Esophagus muscularis mucosa (tissue), 4 donors: ENCODE results near the gene XPC. TPM values are rescaled to one million over a fixed set of nuclear protein-coding genes. Genes with fewer than 3 reads are reported as not detected.
A peak's percentile ranks its signal among the peaks of the same experiment; 100 is the strongest.

Source experiments
- DNase-seq: peaks from one replicate; pipeline ENCODE4 v3.0.0-alpha.2; 2017; ENCODE audit errors: extremely low spot score
- H3K27ac ChIP-seq, 4 donors: fragments of 200-600 bp; sonication (generic); replicated peaks in 1 of 4; 1 replicate in 3 of 4; 2 replicates in 1 of 4; pipeline ENCODE4 v1.5.1; 2016 to 2019; ENCODE audit warnings: mild to moderate bottlenecking in 1 of 4
- H3K27me3 ChIP-seq, 4 donors: fragments of 200-600 bp; sonication (generic); one replicate each; pipeline versions ENCODE4 v1.5.1 to v1.6.0; 2016 to 2019
- H3K36me3 ChIP-seq, 4 donors: fragments of 200-600 bp; sonication (generic); one replicate each; pipeline ENCODE4 v1.5.1; 2016 to 2019
- H3K4me1 ChIP-seq, 4 donors: fragments of 200-600 bp; sonication (generic); one replicate each; pipeline ENCODE4 v1.5.1; 2016 to 2019
- H3K4me3 ChIP-seq, 4 donors: fragments of 200-600 bp; sonication (generic); 1 replicate in 2 of 4; 2 replicates in 2 of 4; pipeline ENCODE4 v1.5.1; 2016 to 2019; ENCODE audit warnings: mild to moderate bottlenecking in 4 of 4, moderate library complexity in 1 of 4
- H3K9me3 ChIP-seq, 4 donors: fragments of 200-600 bp; sonication (generic); 1 replicate in 3 of 4; 2 replicates in 1 of 4; pipeline ENCODE4 v1.5.1; 2016 to 2019
- EP300 ChIP-seq: sonication (generic); formaldehyde crosslinking; IDR thresholded peaks from one replicate; pipeline ENCODE4 v1.6.1; 2017; ENCODE audit warnings: antibody characterized with exemption
- POLR2A ChIP-seq: fragments of 450-650 bp; IDR thresholded peaks from one replicate; pipeline ENCODE4 v1.6.1; 2017; ENCODE audit warnings: antibody characterized with exemption, moderate library complexity, mild to moderate bottlenecking, low read depth
- POLR2AphosphoS5 ChIP-seq, 2 donors: sonication (generic); formaldehyde crosslinking; IDR thresholded peaks; one replicate each; pipeline ENCODE4 v1.6.1; 2017; ENCODE audit warnings: antibody characterized with exemption in 2 of 2
- WGBS: methylation state at CpG from one replicate; pipeline ENCODE4 v1.1.5; 2018; 5-methylcytosine and 5-hydroxymethylcytosine counted together
- intact Hi-C: fragments of 100-400 bp; cut with DNase I; formaldehyde crosslinking; loops from one replicate; pipeline ENCODE4 v1.15.1; 2023
- total RNA-seq, 4 donors: library from RNA; depleted of rRNA; stranded (reverse); fragments of >200 nt; gene quantifications; one replicate each; pipeline versions ENCODE4 v1.1.0 to v1.2.1, GENCODE V29; 2016
- TF ChIP-seq, protein P1 (sequence below), 3 experiments: fragments of 200-600 bp in 2 of 3; fragments of 450-650 bp in 1 of 3; sonication (generic) in 2 of 3; IDR thresholded peaks; one replicate each; pipeline ENCODE4 v1.5.1; 2017 to 2019; ENCODE audit warnings: antibody characterized with exemption in 3 of 3, mild to moderate bottlenecking in 2 of 3, moderate library complexity in 1 of 3

The XPC gene
- total RNA-seq, 4 donors from 2014 or later, result 28.9 to 41.9 (median 37.8) TPM

DNA sequence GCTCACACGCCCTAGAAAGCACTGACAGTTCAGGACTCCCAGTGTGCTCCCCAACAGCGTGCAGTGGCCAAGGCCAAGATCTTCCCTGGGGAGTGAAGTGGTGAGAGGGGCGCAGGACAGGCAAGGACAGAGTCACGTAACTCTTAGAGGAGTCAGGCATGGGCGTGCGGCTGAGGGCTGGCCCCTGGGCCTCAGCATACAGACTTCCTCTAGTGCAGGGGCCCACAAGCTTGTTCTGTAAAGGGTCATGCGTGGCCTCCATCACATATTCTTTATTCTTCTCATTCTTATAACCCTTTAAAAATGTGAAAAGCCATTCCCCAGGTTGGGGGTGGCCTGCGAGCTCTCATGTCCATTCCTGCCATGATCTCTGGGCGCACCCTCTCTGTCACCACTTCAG, 28.3 kb downstream of the XPC start:
- WGBS, result 94% methylated on average over 8 of the region's 9 CpGs
- TF ChIP-seq EP300 (no peak), POLR2A (no peak), POLR2AphosphoS5 (IDR thresholded peaks at IDR 0.05) (no peak)
- TF ChIP-seq, protein P1, sequence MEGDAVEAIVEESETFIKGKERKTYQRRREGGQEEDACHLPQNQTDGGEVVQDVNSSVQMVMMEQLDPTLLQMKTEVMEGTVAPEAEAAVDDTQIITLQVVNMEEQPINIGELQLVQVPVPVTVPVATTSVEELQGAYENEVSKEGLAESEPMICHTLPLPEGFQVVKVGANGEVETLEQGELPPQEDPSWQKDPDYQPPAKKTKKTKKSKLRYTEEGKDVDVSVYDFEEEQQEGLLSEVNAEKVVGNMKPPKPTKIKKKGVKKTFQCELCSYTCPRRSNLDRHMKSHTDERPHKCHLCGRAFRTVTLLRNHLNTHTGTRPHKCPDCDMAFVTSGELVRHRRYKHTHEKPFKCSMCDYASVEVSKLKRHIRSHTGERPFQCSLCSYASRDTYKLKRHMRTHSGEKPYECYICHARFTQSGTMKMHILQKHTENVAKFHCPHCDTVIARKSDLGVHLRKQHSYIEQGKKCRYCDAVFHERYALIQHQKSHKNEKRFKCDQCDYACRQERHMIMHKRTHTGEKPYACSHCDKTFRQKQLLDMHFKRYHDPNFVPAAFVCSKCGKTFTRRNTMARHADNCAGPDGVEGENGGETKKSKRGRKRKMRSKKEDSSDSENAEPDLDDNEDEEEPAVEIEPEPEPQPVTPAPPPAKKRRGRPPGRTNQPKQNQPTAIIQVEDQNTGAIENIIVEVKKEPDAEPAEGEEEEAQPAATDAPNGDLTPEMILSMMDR (IDR thresholded peaks at IDR 0.05), result no peak
- Histone ChIP-seq H3K36me3 (peaks cover 11 to 90% (median 77%) of the 10 kb centered on the region in 4 donors), H3K4me1 (peaks cover 17 to 36% (median 33%) of the 10 kb centered on the region in 4 donors), H3K4me3 (no peak overlapping the region), H3K27ac (no peak overlapping the region), H3K27me3 (no peaks in the 10 kb centered on the region), H3K9me3 (no peaks in the 10 kb centered on the region)
- intact Hi-C loops, result no loop called here
- peak; percentile 72 for DNase-seq

GRCh38 chr3:14148041-14148985, 30.1 kb downstream of the XPC start:
- WGBS, result 82% methylated on average over 24 of the region's 28 CpGs
- Histone ChIP-seq H3K27ac (peak overlapping the region; percentile 47 to 92 (median 88)), H3K4me1 (peaks cover 34 to 54% (median 50%) of the 10 kb centered on the region in 4 donors), H3K36me3 (peaks cover 11 to 74% (median 64%) of the 10 kb centered on the region in 4 donors), H3K4me3 (no peak overlapping the region), H3K9me3 (no peaks in the 10 kb centered on the region), H3K27me3 (no peaks in the 10 kb centered on the region)
- TF ChIP-seq, protein P1 (IDR thresholded peaks at IDR 0.05), result peak in 1 of 3 experiments; percentile 4
- no peak for TF ChIP-seq POLR2A
- no peak for DNase-seq
- intact Hi-C loops, result no loop called here

DNA sequence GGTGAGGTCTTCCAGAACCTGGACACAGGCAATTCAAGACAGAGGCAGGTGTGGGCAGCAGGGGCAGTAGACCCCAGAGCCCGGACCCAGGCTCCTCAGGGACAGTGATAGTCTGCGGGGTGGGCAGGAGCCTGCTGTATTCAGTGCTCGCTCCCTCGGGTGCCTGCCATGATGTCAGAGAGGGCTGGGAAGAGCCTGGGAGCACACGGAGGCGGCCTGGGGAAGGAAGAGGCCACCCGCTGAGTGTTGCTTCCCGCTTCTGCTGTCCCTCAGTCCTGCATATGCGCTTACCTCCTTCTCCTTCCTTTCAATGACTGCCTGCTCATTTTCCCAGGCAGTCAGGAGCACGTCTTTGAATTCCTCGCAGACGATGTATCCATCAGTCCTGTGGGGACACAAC, 30.8 kb downstream of the XPC start:
- no peak for DNase-seq
- Histone ChIP-seq H3K4me3 (no peak overlapping the region), H3K36me3 (peaks cover 11 to 68% (median 61%) of the 10 kb centered on the region in 4 donors), H3K27me3 (no peaks in the 10 kb centered on the region), H3K9me3 (no peaks in the 10 kb centered on the region), H3K27ac (peak overlapping the region; percentile 47 to 92 (median 88)), H3K4me1 (peaks cover 41 to 61% (median 57%) of the 10 kb centered on the region in 4 donors)
- intact Hi-C loops, result no loop called here
- TF ChIP-seq POLR2AphosphoS5 (IDR thresholded peaks at IDR 0.05) (no peak), POLR2A (no peak), EP300 (no peak)
- TF ChIP-seq, protein P1 (IDR thresholded peaks at IDR 0.05), result no peak
- 75% methylated on average over 12 of the region's 12 CpGs for WGBS

- Histone ChIP-seq H3K4me1 (peaks cover 46 to 66% (median 63%) of the 10 kb centered on the region in 4 donors), H3K36me3 (peaks cover 14 to 68% (median 61%) of the 10 kb centered on the region in 4 donors), H3K9me3 (no peaks in the 10 kb centered on the region), H3K27me3 (no peaks in the 10 kb centered on the region), H3K27ac (peak overlapping the region; percentile 86 to 92 (median 90)), H3K4me3 (no peak overlapping the region)
- TF ChIP-seq, protein P1 (IDR thresholded peaks at IDR 0.05), result no peak
- TF ChIP-seq POLR2A (no peak), POLR2AphosphoS5 (IDR thresholded peaks at IDR 0.05) (no peak), EP300 (no peak)
- DNase-seq, result no peak
- intact Hi-C loops, result no loop called here
- WGBS, result 87% methylated on average over 4 of the region's 5 CpGs
These were observed 31.4 kb downstream of the XPC start for GRCh38 chr3:14147066-14147435.
